Body of pancreas (tissue), 4 donors: Measurements from ENCODE around the gene DNAJC11.

ENCODE experiments used
- CTCF ChIP-seq, 7 experiments: fragments of 450-650 bp in 4 of 7; fragments of 200-600 bp in 3 of 7; sonication (generic) in 3 of 7; IDR thresholded peaks; one replicate each; pipeline ENCODE4 v1.5.1; 2016 to 2019; ENCODE audit warnings: antibody characterized with exemption in 7 of 7
- POLR2A ChIP-seq, 3 donors: fragments of 450-650 bp; IDR thresholded peaks; one replicate each; pipeline ENCODE4 v1.6.1; 2016; ENCODE audit warnings: antibody characterized with exemption in 3 of 3, mild to moderate bottlenecking in 2 of 3

- no peak for TF ChIP-seq POLR2A (IDR thresholded peaks at IDR 0.05)
- TF ChIP-seq CTCF (IDR thresholded peaks at IDR 0.05), result no peak
Observed at GRCh38 chr1:6623269-6623965, 78.2 kb downstream of the DNAJC11 start.
